Umbilical cord (tissue), 2 donors: Measurements from ENCODE around the gene SDHB. TPM values are rescaled to one million over a fixed set of nuclear protein-coding genes. Genes with fewer than 3 reads are reported as not detected.

ENCODE experiments used
- DNase-seq: peaks from one replicate; pipeline ENCODE4 v3.0.0-alpha.2; 2015; ENCODE audit warnings: low spot score
- total RNA-seq: library from RNA; depleted of rRNA; stranded (reverse); fragments of >200 nt; gene quantifications from one replicate; pipeline ENCODE4 v1.2.3, GENCODE V29; 2014; ENCODE audit warnings: low replicate concordance; ENCODE audit not compliant: insufficient read depth

Gene SDHB
- total RNA-seq, 1 donor from 2014 or later: 69.3 TPM

GRCh38 chr1:17013491-17014320 lies 40.1 kb downstream of the SDHB start:
- DNase-seq: no peak

GRCh38 chr1:17012775-17013490 lies 40.9 kb downstream of the SDHB start:
- no peak for DNase-seq

- peak; percentile 84 for DNase-seq
Observed at GRCh38 chr1:17011439-17012307, 42.2 kb downstream of the SDHB start, which contains the start of gene ATP13A2. Gene ATP13A2, minus strand, starts transcription at chr1:17011928. Its CDS starts 190 bp downstream, at chr1:17011738.

- DNase-seq: no peak
Observed at GRCh38 chr1:17011092-17011438, 42.8 kb downstream of the SDHB start.

GRCh38 chr1:17009706-17010105 lies 44.1 kb downstream of the SDHB start:
- peak; percentile 18 for DNase-seq

GRCh38 chr1:17008208-17008855 lies 45.5 kb downstream of the SDHB start:
- DNase-seq: no peak

GRCh38 chr1:17007121-17007520 lies 46.7 kb downstream of the SDHB start:
- peak; percentile 30 for DNase-seq

- DNase-seq: no peak
Observed at GRCh38 chr1:17005365-17005740, 48.5 kb downstream of the SDHB start.

- no peak for DNase-seq
Observed at GRCh38 chr1:17004466-17005364, 49.1 kb downstream of the SDHB start.

GRCh38 chr1:17002524-17002902 lies 51.3 kb downstream of the SDHB start:
- DNase-seq: no peak

- no peak for DNase-seq
Observed at GRCh38 chr1:17001760-17002523, 51.9 kb downstream of the SDHB start.

- no peak for DNase-seq
Observed at GRCh38 chr1:16999863-17000262, 54.0 kb downstream of the SDHB start.

GRCh38 chr1:16998589-16998988 lies 55.2 kb downstream of the SDHB start:
- no peak for DNase-seq

GRCh38 chr1:16996845-16997244 lies 57.0 kb downstream of the SDHB start:
- DNase-seq: no peak

- no peak for DNase-seq
Observed at GRCh38 chr1:16993521-16994038, 60.3 kb downstream of the SDHB start.

GRCh38 chr1:16992675-16993074 lies 61.2 kb downstream of the SDHB start:
- DNase-seq: no peak

- no peak for DNase-seq
Observed at GRCh38 chr1:16992102-16992501, 61.7 kb downstream of the SDHB start.

- no peak for DNase-seq
Observed at GRCh38 chr1:16991571-16991970, 62.3 kb downstream of the SDHB start.

GRCh38 chr1:16989676-16990391 lies 64.0 kb downstream of the SDHB start:
- no peak for DNase-seq
